Left forelimb (tissue), 1 donor: ENCODE measurements around the gene HHAT.

Source experiments
- DNase-seq: peaks from one replicate; pipeline ENCODE4 v3.0.0-alpha.2; 2018; ENCODE audit warnings: low spot score

HHAT gene

DNA sequence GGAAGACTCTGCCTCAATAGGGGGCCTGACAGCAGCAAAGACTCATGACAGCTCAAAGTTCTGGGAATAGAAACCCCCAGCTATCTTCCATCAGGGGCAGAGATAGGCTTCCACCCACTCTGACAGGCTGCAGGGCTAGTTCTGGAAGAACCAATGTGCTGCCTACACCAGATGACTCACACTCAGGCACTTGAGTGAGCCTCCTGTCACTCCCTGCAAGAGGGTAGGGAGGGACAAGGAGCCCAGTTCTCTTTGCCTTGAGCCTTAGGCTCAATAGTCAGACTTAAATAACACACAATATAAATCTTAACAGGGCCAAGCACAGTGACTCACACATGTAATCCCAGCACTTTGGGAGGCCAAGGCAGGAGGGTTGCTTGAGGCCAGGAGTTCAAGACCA lies 386.4 kb downstream of the HHAT start:
- no peak for DNase-seq

DNA sequence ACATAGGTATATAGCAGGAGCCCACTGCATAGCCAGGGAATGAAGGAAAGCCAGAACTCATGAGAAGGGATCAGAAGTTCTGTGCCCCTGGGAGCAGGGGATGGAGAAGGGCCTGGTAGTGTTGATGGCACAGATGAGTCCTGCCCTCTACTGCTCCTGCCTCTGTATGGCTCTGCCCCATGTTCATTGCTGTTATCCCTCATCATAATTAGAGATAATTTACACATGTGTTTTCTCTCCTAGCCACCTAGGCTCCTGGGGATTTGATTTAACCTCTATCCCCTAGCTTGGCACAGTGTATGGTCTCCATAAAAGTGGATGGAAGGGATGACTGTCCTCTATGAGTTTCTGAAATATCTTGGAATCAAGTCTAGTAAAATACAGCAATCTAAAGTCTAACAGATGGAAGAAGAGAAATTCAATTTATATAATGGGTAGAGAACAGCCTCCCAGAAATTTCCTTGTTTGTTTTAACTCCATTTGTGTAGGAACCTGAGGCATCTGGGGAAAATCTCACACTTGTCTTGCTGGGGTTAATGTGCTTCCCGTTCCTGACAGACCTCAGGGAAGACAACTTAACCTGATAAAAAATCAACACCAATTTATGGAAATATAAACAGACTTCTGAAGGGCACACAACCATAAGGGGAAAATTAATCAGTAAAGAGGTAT lies 393.8 kb downstream of the HHAT start:
- DNase-seq, result no peak

DNA sequence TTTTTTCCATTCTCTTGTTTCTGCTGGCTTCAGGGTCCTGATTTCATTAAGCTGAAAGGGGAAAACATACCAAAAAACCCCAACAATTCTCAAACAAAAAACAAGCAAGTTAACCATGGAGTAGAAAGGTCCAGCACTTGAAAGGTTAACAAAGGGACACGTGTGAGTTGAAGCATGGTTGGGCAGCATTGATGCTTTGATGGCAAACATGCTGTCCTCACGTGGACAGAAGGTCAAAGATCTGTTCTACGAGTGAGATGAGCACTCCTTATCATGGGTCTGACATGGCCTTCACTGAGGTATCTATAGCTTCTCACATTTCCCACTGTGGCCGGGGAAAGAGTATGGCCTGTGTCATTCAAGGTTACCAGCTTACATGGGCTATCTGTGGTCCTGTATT lies 394.9 kb downstream of the HHAT start:
- DNase-seq, result no peak

DNA sequence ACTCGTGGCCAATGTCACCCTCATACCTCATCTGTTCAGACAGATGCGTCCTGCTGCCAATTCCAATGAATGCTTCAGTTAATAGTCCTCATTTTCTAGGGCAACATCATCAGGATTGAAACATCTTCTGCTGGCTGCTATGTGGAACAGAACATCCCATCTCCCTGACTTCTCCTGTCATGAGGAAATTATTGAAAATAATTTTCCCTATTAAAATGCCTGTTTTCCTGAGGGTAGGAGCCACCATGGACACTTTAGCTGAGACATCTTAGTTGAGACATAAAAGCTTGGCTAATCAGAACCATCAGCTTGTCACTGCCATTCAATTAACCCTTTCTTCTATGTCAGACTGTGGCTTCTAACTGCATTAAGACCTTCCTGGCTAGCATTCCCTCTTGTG lies 396.1 kb downstream of the HHAT start:
- no peak for DNase-seq
